Calu3 (cell line): ENCODE data around the gene ADAM22. TPM values are rescaled to one million over a fixed set of nuclear protein-coding genes. Genes with fewer than 3 reads are reported as not detected.

ENCODE experiments used
- BruUV-seq: library from RNA; stranded (reverse); fragments of 400-500 nt; replicated peaks from 2 replicates; lab custom pipeline; 2021; lab: Mats Ljungman, UMichigan
- CTCF ChIA-PET: fragments of 300-600 bp; sonication (Branson Sonifier 250); formaldehyde crosslinking; loops from one replicate; lab custom pipeline; 2022; ENCODE audit warnings: antibody characterized with exemption; lab: Charles Lee
- DNase-seq: peaks from one replicate; pipeline ENCODE4 v3.0.0; 2022
- H3K27ac Mint-ChIP-seq: one replicate; pipeline ENCODE4 v1.8.0; 2022; ENCODE audit warnings: mixed read lengths; ENCODE audit not compliant: unreplicated experiment
- H3K27me3 Mint-ChIP-seq: one replicate; pipeline ENCODE4 v1.8.0; 2022; ENCODE audit warnings: mixed read lengths; ENCODE audit not compliant: unreplicated experiment
- H3K36me3 Mint-ChIP-seq: one replicate; pipeline ENCODE4 v1.8.0; 2022; ENCODE audit warnings: mild to moderate bottlenecking, moderate library complexity, mixed read lengths; ENCODE audit not compliant: insufficient read depth, unreplicated experiment
- H3K4me1 Mint-ChIP-seq: one replicate; pipeline ENCODE4 v1.8.0; 2022; ENCODE audit warnings: mild to moderate bottlenecking, low read depth, mixed read lengths; ENCODE audit not compliant: unreplicated experiment
- H3K4me3 Mint-ChIP-seq: one replicate; pipeline ENCODE4 v1.8.0; 2022; ENCODE audit warnings: mild to moderate bottlenecking, low read depth, moderate library complexity, mixed read lengths; ENCODE audit not compliant: unreplicated experiment
- H3K9me3 Mint-ChIP-seq: one replicate; pipeline ENCODE4 v1.8.0; 2022; ENCODE audit warnings: low read depth, mixed read lengths; ENCODE audit not compliant: unreplicated experiment
- CTCF ChIP-seq: fragments of 200-600 bp; IDR thresholded peaks from one replicate; pipeline ENCODE4 v1.8.0; 2022; ENCODE audit warnings: antibody characterized with exemption; ENCODE audit not compliant: unreplicated experiment
- intact Hi-C: fragments of 100-400 bp; cut with micrococcal nuclease; formaldehyde crosslinking; loops from one replicate; pipeline ENCODE4 v1.10.0; 2022; ENCODE audit not compliant: unreplicated experiment
- total RNA-seq: library from RNA; stranded (reverse); gene quantifications from 2 replicates; pipeline ENCODE4 v1.2.3, GENCODE V29; 2022

ADAM22 gene
- total RNA-seq, 1 experiment from 2014 or later, result 3.0 TPM

DNA sequence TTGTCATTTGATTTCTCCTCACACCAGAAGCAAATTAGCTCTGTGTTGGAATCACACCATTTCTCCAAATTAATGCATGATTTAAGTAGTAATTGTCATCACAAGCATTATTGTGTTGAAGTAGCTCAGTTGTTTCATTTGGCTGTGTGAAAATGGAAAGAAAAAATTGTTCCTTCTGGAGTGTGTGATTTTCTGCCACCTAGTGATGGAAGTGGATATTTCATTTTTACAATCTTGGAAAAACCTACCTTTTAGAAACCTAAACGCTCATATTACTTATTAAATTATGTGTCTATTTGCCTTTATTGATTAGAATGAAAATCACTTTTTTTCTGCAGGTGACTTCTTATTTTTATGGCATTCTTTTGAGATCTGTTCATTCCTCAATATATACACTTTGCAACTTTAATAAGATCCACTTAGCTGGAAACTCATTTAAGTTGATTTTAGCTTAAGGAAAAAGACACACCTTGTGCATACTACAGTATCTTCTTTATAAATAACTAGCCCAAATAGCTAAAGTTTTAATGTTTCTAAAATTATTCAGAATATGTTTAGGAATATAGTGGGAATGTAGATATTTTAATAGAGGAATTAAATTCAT, 235.8 kb downstream of the ADAM22 start:
- Mint-ChIP-seq H3K36me3 (no peaks in the 10 kb centered on the region), H3K27ac (no peak overlapping the region), H3K27me3 (no peaks in the 10 kb centered on the region), H3K4me1 (peaks cover 9% of the 10 kb centered on the region), H3K4me3 (no peak overlapping the region), H3K9me3 (no peaks in the 10 kb centered on the region)
- CTCF ChIA-PET, result interaction anchor here (0.5 to 1.2 kb wide), 2 partner anchors 29 to 235 kb away, joined by 4 to 5 read pairs; no protein-coding TSS in a partner anchor
- no peak for DNase-seq
- intact Hi-C loops, result loop anchor here (5.0 kb wide), 1 partner anchor 373 kb away; no protein-coding TSS in a partner anchor
- BruUV-seq, result no TSS peak
- no peak for TF ChIP-seq CTCF

- CTCF ChIA-PET, result no interaction called here
- no peak for DNase-seq
- Mint-ChIP-seq H3K4me3 (no peak overlapping the region), H3K36me3 (no peaks in the 10 kb centered on the region), H3K27ac (no peak overlapping the region), H3K27me3 (no peaks in the 10 kb centered on the region), H3K4me1 (peaks cover 9% of the 10 kb centered on the region), H3K9me3 (no peaks in the 10 kb centered on the region)
- intact Hi-C loops, result no loop called here
- TF ChIP-seq CTCF, result no peak
- BruUV-seq, result no TSS peak
Observed at GRCh38 chr7:88172842-88173241, 238.8 kb downstream of the ADAM22 start.

GRCh38 chr7:88176190-88176589, 242.1 kb downstream of the ADAM22 start:
- Mint-ChIP-seq H3K27me3 (no peaks in the 10 kb centered on the region), H3K36me3 (no peaks in the 10 kb centered on the region), H3K4me1 (peaks cover 4% of the 10 kb centered on the region), H3K4me3 (no peak overlapping the region), H3K9me3 (no peaks in the 10 kb centered on the region), H3K27ac (no peak overlapping the region)
- no TSS peak for BruUV-seq
- no peak for TF ChIP-seq CTCF
- no peak for DNase-seq
- intact Hi-C loops, result no loop called here
- CTCF ChIA-PET, result no interaction called here

GRCh38 chr7:88183051-88183450, 249.0 kb downstream of the ADAM22 start:
- no TSS peak for BruUV-seq
- no peak for TF ChIP-seq CTCF

More at GRCh38 chr7:88183051-88183450, 249.0 kb downstream of the ADAM22 start:
- H3K36me3 Mint-ChIP-seq, result no peaks in the 10 kb centered on the region
- CTCF ChIA-PET, result no interaction called here
- H3K27ac Mint-ChIP-seq, result no peak overlapping the region
- intact Hi-C loops, result no loop called here
- H3K9me3 Mint-ChIP-seq, result no peaks in the 10 kb centered on the region
- no peaks in the 10 kb centered on the region for H3K4me1 Mint-ChIP-seq
- DNase-seq, result no peak
- H3K27me3 Mint-ChIP-seq, result no peaks in the 10 kb centered on the region
- H3K4me3 Mint-ChIP-seq, result no peak overlapping the region
